Naive thymus-derived CD4-positive, alpha-beta T cell (primary cell): ENCODE results near the gene TMEM176A. TPM values are rescaled to one million over a fixed set of nuclear protein-coding genes. Genes with fewer than 3 reads are reported as not detected.

ENCODE experiments used
- ATAC-seq: fragments of 150-1000 bp; cut with Tn5 transposase; 2 replicates; pipeline ENCODE4 v1.10.0; 2021; ENCODE audit warnings: mild to moderate bottlenecking, moderate library complexity
- CTCF ChIA-PET: fragments of 350-600 bp; sonication (Branson Sonifier 250); formaldehyde crosslinking; loops from one replicate; lab custom pipeline; 2021; ENCODE audit warnings: antibody characterized with exemption; lab: Charles Lee
- POLR2A ChIA-PET: fragments of 350-600 bp; sonication (Branson Sonifier 250); formaldehyde crosslinking; loops from one replicate; lab custom pipeline; 2021; ENCODE audit warnings: antibody characterized with exemption, inconsistent platforms; lab: Charles Lee
- DNase-seq, 9 donors: peaks; one replicate each; pipeline versions ENCODE4 v3.0.0 to v3.0.0-alpha.2; 2020 to 2022; ENCODE audit warnings: mixed read lengths in 1 of 9
- H3K27ac ChIP-seq: one replicate; pipeline ENCODE4 v1.7.0; 2013; ENCODE audit warnings: mild to moderate bottlenecking, low read depth, low read length, moderate library complexity
- H3K27me3 ChIP-seq, 2 donors: one replicate each; pipeline ENCODE4 v1.7.0; 2013; ENCODE audit warnings: low read length in 2 of 2, mild to moderate bottlenecking in 2 of 2, moderate library complexity in 2 of 2; ENCODE audit not compliant: control insufficient read depth in 2 of 2, insufficient read depth in 2 of 2
- H3K36me3 ChIP-seq, 3 experiments: 1 replicate in 2 of 3; 2 replicates in 1 of 3; pipeline ENCODE4 v1.7.0; 2013; ENCODE audit warnings: low read length in 3 of 3, mild to moderate bottlenecking in 3 of 3, moderate library complexity in 1 of 3; ENCODE audit not compliant: insufficient read depth in 3 of 3, control insufficient read depth in 2 of 3
- H3K4me1 ChIP-seq, 2 donors: one replicate each; pipeline ENCODE4 v1.7.0; 2013; ENCODE audit warnings: low read length in 2 of 2, mild to moderate bottlenecking in 2 of 2, moderate library complexity in 1 of 2; ENCODE audit not compliant: control insufficient read depth in 2 of 2, insufficient read depth in 2 of 2
- H3K4me3 ChIP-seq: 2 replicates; pipeline ENCODE4 v1.7.0; 2013; ENCODE audit warnings: mild to moderate bottlenecking, low read length
- H3K9me3 ChIP-seq, 3 experiments: 1 replicate in 2 of 3; 2 replicates in 1 of 3; pipeline ENCODE4 v1.7.0; 2013; ENCODE audit warnings: low read length in 3 of 3; ENCODE audit not compliant: control insufficient read depth in 2 of 3
- H3K27ac Mint-ChIP-seq, 9 donors: one replicate each; pipeline ENCODE4 v1.8.0; 2020 to 2022; ENCODE audit warnings: mixed read lengths in 9 of 9, mild to moderate bottlenecking in 8 of 9, moderate library complexity in 5 of 9, inconsistent platforms in 2 of 9
- H3K27me3 Mint-ChIP-seq, 5 donors: one replicate each; pipeline ENCODE4 v1.8.0; 2021 to 2022; ENCODE audit warnings: mixed read lengths in 5 of 5, mild to moderate bottlenecking in 1 of 5
- H3K36me3 Mint-ChIP-seq, 5 donors: one replicate each; pipeline ENCODE4 v1.8.0; 2020 to 2022; ENCODE audit warnings: mixed read lengths in 5 of 5, mild to moderate bottlenecking in 3 of 5, inconsistent platforms in 1 of 5
- H3K4me1 Mint-ChIP-seq, 7 donors: one replicate each; pipeline ENCODE4 v1.8.0; 2020 to 2022; ENCODE audit warnings: mixed read lengths in 7 of 7, mild to moderate bottlenecking in 3 of 7, inconsistent platforms in 1 of 7
- H3K4me3 Mint-ChIP-seq, 10 donors: one replicate each; pipeline ENCODE4 v1.8.0; 2020 to 2022; ENCODE audit warnings: mild to moderate bottlenecking in 10 of 10, mixed read lengths in 10 of 10, moderate library complexity in 6 of 10, inconsistent platforms in 2 of 10
- H3K9me3 Mint-ChIP-seq, 11 donors: one replicate each; pipeline ENCODE4 v1.8.0; 2020 to 2022; ENCODE audit warnings: mixed read lengths in 11 of 11, mild to moderate bottlenecking in 4 of 11, inconsistent platforms in 1 of 11, moderate library complexity in 1 of 11
- intact Hi-C, 2 donors: fragments of 100-400 bp; cut with micrococcal nuclease; formaldehyde crosslinking; loops; one replicate each; pipeline ENCODE4 v1.15.1; 2023
- polyA plus RNA-seq, 2 donors: library from polyadenylated mRNA; unstranded; fragments of 300-500 nt; fragmentation: Illumina TruSeq; gene quantifications; one replicate each; pipeline ENCODE4 v1.2.3, GENCODE V29; 2021
- total RNA-seq, 6 experiments: library from RNA in 5 of 6; stranded (reverse) in 5 of 6; gene quantifications; 1 replicate in 5 of 6; 2 replicates in 1 of 6; pipeline ENCODE4 v1.2.3 and lab custom pipeline; 2021 to 2026

TMEM176A gene
- total and polyA plus RNA-seq, 7 experiments from 2014 or later, result 0.35 to 4.4 (median 1.3) TPM; not detected in 2

GRCh38 chr7:150830937-150831336 lies 30.4 kb downstream of the TMEM176A start:
- no peaks in the 10 kb centered on the region for H3K27me3 ChIP-seq
- ChIA-PET POLR2A (no interaction called here), CTCF (no interaction called here)
- ATAC-seq, result no peak
- no peaks in the 10 kb centered on the region for H3K9me3 Mint-ChIP-seq
- no peaks in the 10 kb centered on the region for H3K4me1 Mint-ChIP-seq
- H3K27me3 Mint-ChIP-seq, result peaks cover 28 to 53% (median 37%) of the 10 kb centered on the region in 5 donors
- peak overlapping the region in 1 of 9 donors; percentile 17 for H3K27ac Mint-ChIP-seq
- no peak overlapping the region for H3K4me3 ChIP-seq
- no peak for DNase-seq
- H3K36me3 ChIP-seq, result no peaks in the 10 kb centered on the region
- no peaks in the 10 kb centered on the region for H3K4me1 ChIP-seq
- H3K36me3 Mint-ChIP-seq, result no peaks in the 10 kb centered on the region
- H3K9me3 ChIP-seq, result no peaks in the 10 kb centered on the region
- H3K27ac ChIP-seq, result no peak overlapping the region
- intact Hi-C loops, result no loop called here
- H3K4me3 Mint-ChIP-seq, result no peak overlapping the region

GRCh38 chr7:150831851-150832250 lies 31.3 kb downstream of the TMEM176A start:
- no peak for DNase-seq
- Histone ChIP-seq H3K4me1 (no peaks in the 10 kb centered on the region), H3K27ac (no peak overlapping the region), H3K4me3 (no peak overlapping the region), H3K9me3 (no peaks in the 10 kb centered on the region), H3K36me3 (no peaks in the 10 kb centered on the region), H3K27me3 (no peaks in the 10 kb centered on the region)
- no peak for ATAC-seq
- Mint-ChIP-seq H3K36me3 (no peaks in the 10 kb centered on the region), H3K4me3 (no peak overlapping the region), H3K27ac (no peak overlapping the region), H3K4me1 (no peaks in the 10 kb centered on the region), H3K27me3 (peaks cover 24 to 46% (median 33%) of the 10 kb centered on the region in 5 donors), H3K9me3 (no peaks in the 10 kb centered on the region)
- POLR2A ChIA-PET, result no interaction called here
- CTCF ChIA-PET, result no interaction called here
- intact Hi-C loops, result no loop called here

DNA sequence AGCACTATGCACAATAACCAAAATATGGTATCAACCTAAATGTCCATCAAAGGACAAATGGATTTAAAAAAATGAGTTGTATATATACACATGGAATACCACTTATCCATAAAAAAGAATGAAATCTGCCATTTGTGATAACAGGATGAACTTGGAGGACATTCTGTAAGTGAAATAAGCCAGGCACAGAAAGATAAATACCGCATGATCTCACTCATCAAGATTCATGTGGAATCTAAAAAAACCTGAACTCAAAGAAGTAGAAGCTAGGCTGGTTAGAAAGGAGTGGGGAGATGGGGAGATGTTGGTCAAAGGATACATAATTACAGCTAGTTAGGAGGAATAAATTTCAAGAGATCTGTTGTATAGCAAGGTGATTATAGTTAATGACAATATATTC lies 34.5 kb downstream of the TMEM176A start:
- Histone ChIP-seq H3K27ac (no peak overlapping the region), H3K4me3 (no peak overlapping the region), H3K9me3 (no peaks in the 10 kb centered on the region), H3K4me1 (no peaks in the 10 kb centered on the region), H3K36me3 (no peaks in the 10 kb centered on the region), H3K27me3 (no peaks in the 10 kb centered on the region)
- peaks cover 0 to 1% (median 0%) of the 10 kb centered on the region in 7 donors for H3K4me1 Mint-ChIP-seq
- H3K9me3 Mint-ChIP-seq, result no peaks in the 10 kb centered on the region
- ChIA-PET POLR2A (no interaction called here), CTCF (no interaction called here)
- H3K27ac Mint-ChIP-seq, result no peak overlapping the region
- no peak overlapping the region for H3K4me3 Mint-ChIP-seq
- DNase-seq (no peak), ATAC-seq (no peak)
- H3K27me3 Mint-ChIP-seq, result peaks cover 18 to 26% (median 21%) of the 10 kb centered on the region in 5 donors
- intact Hi-C loops, result no loop called here
- no peaks in the 10 kb centered on the region for H3K36me3 Mint-ChIP-seq

DNA sequence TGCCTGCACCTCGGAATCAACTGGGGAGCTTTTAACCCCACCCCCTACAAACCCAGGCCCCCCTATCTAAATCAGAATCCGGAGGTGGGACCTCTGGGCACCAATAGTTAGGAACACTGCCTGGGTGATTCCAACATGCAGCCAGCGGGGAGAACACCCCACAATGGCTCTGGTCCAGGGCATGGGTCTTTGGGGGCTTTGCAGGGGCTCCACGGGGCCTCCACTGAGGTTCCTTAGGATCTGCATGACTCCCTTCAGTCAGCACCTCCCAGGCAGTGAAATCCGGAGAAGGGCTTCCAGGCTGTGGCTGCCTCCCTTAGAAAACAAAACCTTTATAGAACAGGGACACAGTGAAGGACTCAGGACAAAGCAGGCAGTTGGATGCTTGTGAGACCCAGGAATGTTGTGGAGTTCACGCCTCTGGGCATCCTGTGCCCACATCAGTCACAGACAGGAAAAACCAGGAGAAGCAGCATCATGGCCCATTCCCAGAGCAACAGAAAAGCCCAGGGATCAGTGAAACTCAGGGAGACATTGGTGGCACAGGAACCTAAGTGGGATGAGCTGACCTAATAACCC lies 35.2 kb downstream of the TMEM176A start:
- Mint-ChIP-seq H3K36me3 (no peaks in the 10 kb centered on the region), H3K27me3 (peaks cover 12 to 23% (median 21%) of the 10 kb centered on the region in 5 donors), H3K4me1 (peaks cover 0 to 2% (median 0%) of the 10 kb centered on the region in 7 donors), H3K4me3 (no peak overlapping the region), H3K27ac (no peak overlapping the region), H3K9me3 (no peaks in the 10 kb centered on the region)
- ChIA-PET CTCF (interaction anchor here (0.6 kb wide), 1 partner anchor 31 kb away, joined by 4 read pairs; no protein-coding TSS in a partner anchor), POLR2A (interaction anchor here (0.6 kb wide), 1 partner anchor 16 kb away, joined by 3 read pairs; no protein-coding TSS in a partner anchor)
- H3K9me3 ChIP-seq, result no peaks in the 10 kb centered on the region
- no peak for DNase-seq
- no peak overlapping the region for H3K27ac ChIP-seq
- no peaks in the 10 kb centered on the region for H3K36me3 ChIP-seq
- intact Hi-C loops, result no loop called here
- no peaks in the 10 kb centered on the region for H3K27me3 ChIP-seq
- no peak overlapping the region for H3K4me3 ChIP-seq
- no peak for ATAC-seq
- no peaks in the 10 kb centered on the region for H3K4me1 ChIP-seq

- no peaks in the 10 kb centered on the region for H3K36me3 ChIP-seq
- Mint-ChIP-seq H3K4me3 (no peak overlapping the region), H3K9me3 (no peaks in the 10 kb centered on the region), H3K4me1 (peaks cover 0 to 2% (median 0%) of the 10 kb centered on the region in 7 donors), H3K27ac (no peak overlapping the region), H3K27me3 (peaks cover 0 to 19% (median 5%) of the 10 kb centered on the region in 5 donors), H3K36me3 (no peaks in the 10 kb centered on the region)
- H3K4me3 ChIP-seq, result no peak overlapping the region
- ChIA-PET POLR2A (no interaction called here), CTCF (no interaction called here)
- no peaks in the 10 kb centered on the region for H3K9me3 ChIP-seq
- intact Hi-C loops, result no loop called here
- no peak for DNase-seq
- ATAC-seq, result no peak
- H3K27ac ChIP-seq, result no peak overlapping the region
- H3K4me1 ChIP-seq, result no peaks in the 10 kb centered on the region
- no peaks in the 10 kb centered on the region for H3K27me3 ChIP-seq
These were observed 38.5 kb downstream of the TMEM176A start for GRCh38 chr7:150838965-150839650.

DNA sequence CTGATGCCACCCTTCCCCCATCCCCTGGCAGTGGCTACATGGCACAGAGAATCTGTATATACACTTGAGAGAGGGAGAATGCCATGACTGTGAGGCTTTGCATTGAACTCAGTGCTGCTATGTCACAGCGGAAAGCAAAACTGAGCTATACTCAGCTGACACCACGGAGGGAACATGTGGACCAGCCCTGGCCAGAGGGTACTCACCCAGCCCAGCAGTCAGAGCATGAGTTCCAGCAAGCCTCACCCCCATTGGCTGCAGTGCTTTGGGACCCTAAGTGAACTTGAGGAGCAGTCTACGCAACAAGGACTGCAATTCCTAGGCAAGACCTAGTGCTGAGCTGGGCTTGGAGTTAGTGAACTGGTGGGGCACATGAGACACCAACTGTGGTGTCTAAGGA lies 41.4 kb downstream of the TMEM176A start:
- no peaks in the 10 kb centered on the region for H3K36me3 ChIP-seq
- no peak overlapping the region for H3K27ac Mint-ChIP-seq
- peaks cover 0 to 25% (median 0%) of the 10 kb centered on the region in 5 donors for H3K27me3 Mint-ChIP-seq
- no peak for ATAC-seq
- DNase-seq, result no peak
- no peaks in the 10 kb centered on the region for H3K9me3 Mint-ChIP-seq
- CTCF ChIA-PET, result no interaction called here
- no peak overlapping the region for H3K27ac ChIP-seq
- no peak overlapping the region for H3K4me3 Mint-ChIP-seq
- no peak overlapping the region for H3K4me3 ChIP-seq
- H3K4me1 Mint-ChIP-seq, result peaks cover 0 to 2% (median 0%) of the 10 kb centered on the region in 7 donors
- intact Hi-C loops, result no loop called here
- H3K4me1 ChIP-seq, result no peaks in the 10 kb centered on the region
- no peaks in the 10 kb centered on the region for H3K9me3 ChIP-seq
- no peaks in the 10 kb centered on the region for H3K27me3 ChIP-seq
- POLR2A ChIA-PET, result no interaction called here
- no peaks in the 10 kb centered on the region for H3K36me3 Mint-ChIP-seq

- H3K4me1 ChIP-seq, result no peaks in the 10 kb centered on the region
- H3K27me3 ChIP-seq, result no peaks in the 10 kb centered on the region
- H3K4me3 ChIP-seq, result no peak overlapping the region
- no peak overlapping the region for H3K4me3 Mint-ChIP-seq
- no peak overlapping the region for H3K27ac Mint-ChIP-seq
- CTCF ChIA-PET, result no interaction called here
- peaks cover 0 to 2% (median 0%) of the 10 kb centered on the region in 7 donors for H3K4me1 Mint-ChIP-seq
- DNase-seq, result no peak
- peaks cover 0 to 24% (median 0%) of the 10 kb centered on the region in 5 donors for H3K27me3 Mint-ChIP-seq
- no peaks in the 10 kb centered on the region for H3K36me3 Mint-ChIP-seq
- no peak for ATAC-seq
- intact Hi-C loops, result no loop called here
- POLR2A ChIA-PET, result no interaction called here
- H3K36me3 ChIP-seq, result no peaks in the 10 kb centered on the region
- H3K9me3 ChIP-seq, result no peaks in the 10 kb centered on the region
- no peak overlapping the region for H3K27ac ChIP-seq
- no peaks in the 10 kb centered on the region for H3K9me3 Mint-ChIP-seq
These were observed 42.1 kb downstream of the TMEM176A start for GRCh38 chr7:150842716-150843115.
